ACC112 (cell line): ENCODE results near the gene CEP170B.
"Not testable (repeated sequence)": the region's sequence is repeated elsewhere in the genome, so short reads cannot be mapped to it uniquely, and the experiment has no call there.

ENCODE experiments used
- H2AFZ ChIP-seq: fragments of 200-600 bp; sonication (generic); one replicate; pipeline ENCODE4 v1.6.0; 2017; ENCODE audit warnings: antibody characterized with exemption, low read length; ENCODE audit not compliant: unreplicated experiment
- H3K27ac ChIP-seq: fragments of 200-600 bp; sonication (generic); 2 replicates; pipeline ENCODE4 v1.5.1; 2014; ENCODE audit warnings: low read depth, mild to moderate bottlenecking, antibody characterized with exemption, low read length, moderate library complexity
- H3K27me3 ChIP-seq: fragments of 200-600 bp; sonication (generic); 2 replicates; pipeline ENCODE4 v1.6.1; 2014; ENCODE audit warnings: mild to moderate bottlenecking, antibody characterized with exemption, low read length, moderate library complexity, mixed read lengths; ENCODE audit not compliant: insufficient read depth
- H3K36me3 ChIP-seq: fragments of 200-600 bp; sonication (generic); 2 replicates; pipeline ENCODE4 v1.6.1; 2016; ENCODE audit warnings: mild to moderate bottlenecking, antibody characterized with exemption, low read length, moderate library complexity, mixed read lengths; ENCODE audit not compliant: insufficient read depth
- H3K4me1 ChIP-seq: fragments of 200-600 bp; sonication (generic); one replicate; pipeline ENCODE4 v1.6.1; 2016; ENCODE audit warnings: low read length, mixed read lengths; ENCODE audit not compliant: insufficient read depth, unreplicated experiment, control insufficient read depth
- H3K4me3 ChIP-seq: fragments of 200-600 bp; sonication (generic); 2 replicates; pipeline ENCODE4 v1.5.1; 2014; ENCODE audit warnings: mild to moderate bottlenecking, low read depth, low read length
- H3K79me2 ChIP-seq: fragments of 200-600 bp; sonication (generic); one replicate; pipeline ENCODE4 v1.6.0; 2016; ENCODE audit warnings: low read length; ENCODE audit not compliant: control insufficient read depth, unreplicated experiment, insufficient read depth

Gene CEP170B

GRCh38 chr14:104824353-104824997 is 40.6 kb upstream of the CEP170B start:
- no peaks in the 10 kb centered on the region for H3K79me2 ChIP-seq
- H2AFZ ChIP-seq: no peak overlapping the region
- no peaks in the 10 kb centered on the region for H3K4me1 ChIP-seq
- no peaks in the 10 kb centered on the region for H3K27me3 ChIP-seq
- no peak overlapping the region for H3K4me3 ChIP-seq
- no peaks in the 10 kb centered on the region for H3K36me3 ChIP-seq
- no peak overlapping the region for H3K27ac ChIP-seq

- H3K36me3 ChIP-seq: no peaks in the 10 kb centered on the region
- H3K27me3 ChIP-seq: no peaks in the 10 kb centered on the region
- H3K4me1 ChIP-seq: no peaks in the 10 kb centered on the region
- H2AFZ ChIP-seq: peak overlapping the region; percentile 99
- no peak overlapping the region for H3K27ac ChIP-seq
- H3K4me3 ChIP-seq: peak overlapping the region; percentile 92
- H3K79me2 ChIP-seq: no peaks in the 10 kb centered on the region
These were observed 38.7 kb upstream of the CEP170B start for GRCh38 chr14:104826189-104826860.

GRCh38 chr14:104826861-104827176 is 38.2 kb upstream of the CEP170B start:
- Histone ChIP-seq H3K36me3 (no peaks in the 10 kb centered on the region), H3K4me1 (no peaks in the 10 kb centered on the region), H3K27ac (no peak overlapping the region), H2AFZ (peak overlapping the region; percentile 29), H3K79me2 (no peaks in the 10 kb centered on the region), H3K27me3 (no peaks in the 10 kb centered on the region), H3K4me3 (peak overlapping the region; percentile 62)

- Histone ChIP-seq H3K4me3 (peak overlapping the region; percentile 62), H3K27ac (no peak overlapping the region), H2AFZ (peak overlapping the region; percentile 29), H3K36me3 (no peaks in the 10 kb centered on the region), H3K79me2 (no peaks in the 10 kb centered on the region), H3K27me3 (no peaks in the 10 kb centered on the region), H3K4me1 (no peaks in the 10 kb centered on the region)
These were observed 37.7 kb upstream of the CEP170B start for GRCh38 chr14:104827177-104828055.

GRCh38 chr14:104830781-104831180 is 34.3 kb upstream of the CEP170B start:
- H3K36me3 ChIP-seq: no peaks in the 10 kb centered on the region
- no peak overlapping the region for H3K27ac ChIP-seq
- no peak overlapping the region for H2AFZ ChIP-seq
- H3K4me3 ChIP-seq: no peak overlapping the region
- H3K79me2 ChIP-seq: no peaks in the 10 kb centered on the region
- no peaks in the 10 kb centered on the region for H3K4me1 ChIP-seq
- no peaks in the 10 kb centered on the region for H3K27me3 ChIP-seq

- not testable (repeated sequence) for H3K27ac ChIP-seq, H3K4me3 ChIP-seq, H2AFZ ChIP-seq, H3K4me1 ChIP-seq, H3K79me2 ChIP-seq, H3K36me3 ChIP-seq
- peaks cover 11% of the 10 kb centered on the region for H3K27me3 ChIP-seq
These were observed 28.7 kb upstream of the CEP170B start for GRCh38 chr14:104836171-104836935.

GRCh38 chr14:104841730-104842129 is 23.3 kb upstream of the CEP170B start:
- H3K4me1 ChIP-seq: peaks cover 10% of the 10 kb centered on the region
- H3K79me2 ChIP-seq: no peaks in the 10 kb centered on the region
- no peak overlapping the region for H3K4me3 ChIP-seq
- no peak overlapping the region for H2AFZ ChIP-seq
- no peak overlapping the region for H3K27ac ChIP-seq
- peaks cover 65% of the 10 kb centered on the region for H3K27me3 ChIP-seq
- no peaks in the 10 kb centered on the region for H3K36me3 ChIP-seq

- Histone ChIP-seq H3K4me1 (peaks cover 10% of the 10 kb centered on the region), H3K36me3 (no peaks in the 10 kb centered on the region), H3K79me2 (no peaks in the 10 kb centered on the region), H3K27ac (no peak overlapping the region), H2AFZ (no peak overlapping the region), H3K4me3 (0 out of 2 replicates have a peak overlapping the region, but pooled peaks have one; percentile 72), H3K27me3 (peaks cover 65% of the 10 kb centered on the region)
These were observed 22.1 kb upstream of the CEP170B start for GRCh38 chr14:104843006-104843405.

- no peak overlapping the region for H3K27ac ChIP-seq
- H2AFZ ChIP-seq: peak overlapping the region; percentile 32
- H3K4me1 ChIP-seq: peaks cover 10% of the 10 kb centered on the region
- peak overlapping the region; percentile 72 for H3K4me3 ChIP-seq
- H3K27me3 ChIP-seq: peaks cover 65% of the 10 kb centered on the region
- no peaks in the 10 kb centered on the region for H3K36me3 ChIP-seq
- no peaks in the 10 kb centered on the region for H3K79me2 ChIP-seq
These were observed 21.4 kb upstream of the CEP170B start for GRCh38 chr14:104843442-104844305.
